ENCODE data around the gene TNS3.

GRCh38 chr7:47584536-47584895 lies 2.6 kb upstream of the TNS3 start:
- TF ChIP-seq POLR2A (IDR thresholded peaks at IDR 0.05) (no peak), CTCF (IDR thresholded peaks at IDR 0.05 in 8 of 11, conservative IDR thresholded peaks at IDR 0.05 in 3 of 11) (no peak)

Measured in spleen (tissue), 7 donors.